Trophoblast cell (in vitro differentiated cells and primary cell): Measurements from ENCODE around the gene KCNC4.

Experiments used
- DNase-seq, 2 donors: peaks; one replicate each; pipeline ENCODE4 v3.0.0-alpha.2; 2016
- H2AFZ ChIP-seq: 2 replicates; pipeline ENCODE4 v1.6.1; 2013; ENCODE audit warnings: low read length, moderate library complexity, mild to moderate bottlenecking; ENCODE audit not compliant: insufficient read depth, poor library complexity
- H2AK5ac ChIP-seq: 2 replicates; pipeline ENCODE4 v1.6.1; 2013; ENCODE audit warnings: mild to moderate bottlenecking, low read length
- H2BK120ac ChIP-seq: 2 replicates; pipeline ENCODE4 v1.6.1; 2013; ENCODE audit warnings: low read length, mild to moderate bottlenecking, moderate library complexity; ENCODE audit not compliant: insufficient read depth, poor library complexity
- H2BK12ac ChIP-seq: 2 replicates; pipeline ENCODE4 v1.6.1; 2013; ENCODE audit warnings: mild to moderate bottlenecking, low read length, moderate library complexity
- H2BK5ac ChIP-seq: 2 replicates; pipeline ENCODE4 v1.6.1; 2013; ENCODE audit warnings: low read length, low read depth, moderate library complexity, mild to moderate bottlenecking; ENCODE audit not compliant: poor library complexity
- H3K14ac ChIP-seq: 2 replicates; pipeline ENCODE4 v1.6.1; 2013; ENCODE audit warnings: mild to moderate bottlenecking, low read length
- H3K18ac ChIP-seq: 2 replicates; pipeline ENCODE4 v1.6.1; 2013; ENCODE audit warnings: mild to moderate bottlenecking, low read length
- H3K23ac ChIP-seq: 2 replicates; pipeline ENCODE4 v1.6.1; 2013; ENCODE audit warnings: low read length
- H3K27ac ChIP-seq: 2 replicates; pipeline ENCODE4 v1.5.1; 2013; ENCODE audit warnings: low read depth, mild to moderate bottlenecking, inconsistent platforms, low read length, moderate library complexity
- H3K27me3 ChIP-seq: 2 replicates; pipeline ENCODE4 v1.6.1; 2013; ENCODE audit warnings: inconsistent platforms, mild to moderate bottlenecking, low read length, moderate library complexity; ENCODE audit not compliant: insufficient read depth
- H3K36me3 ChIP-seq, 2 experiments: 1 replicate in 1 of 2; 2 replicates in 1 of 2; pipeline ENCODE4 v1.6.1; 2013; ENCODE audit warnings: low read length in 2 of 2, mild to moderate bottlenecking in 2 of 2, moderate library complexity in 1 of 2; ENCODE audit not compliant: insufficient read depth in 2 of 2, control insufficient read depth in 1 of 2
- H3K4ac ChIP-seq: 2 replicates; pipeline ENCODE4 v1.6.1; 2013; ENCODE audit warnings: low read depth, mild to moderate bottlenecking, low read length, moderate library complexity
- H3K4me1 ChIP-seq, 2 experiments: 1 replicate in 1 of 2; 2 replicates in 1 of 2; pipeline ENCODE4 v1.6.1; 2013; ENCODE audit warnings: low read length in 2 of 2, mild to moderate bottlenecking in 2 of 2, moderate library complexity in 1 of 2; ENCODE audit not compliant: insufficient read depth in 2 of 2, control insufficient read depth in 1 of 2
- H3K4me2 ChIP-seq: 2 replicates; pipeline ENCODE4 v1.6.1; 2013; ENCODE audit warnings: inconsistent platforms, mild to moderate bottlenecking, low read length, moderate library complexity
- H3K4me3 ChIP-seq: 2 replicates; pipeline ENCODE4 v1.5.1; 2013; ENCODE audit warnings: mild to moderate bottlenecking, low read depth, low read length, inconsistent platforms
- H3K79me1 ChIP-seq: one replicate; pipeline ENCODE4 v1.6.1; 2013; ENCODE audit warnings: low read length
- H3K79me2 ChIP-seq: 2 replicates; pipeline ENCODE4 v1.6.1; 2013; ENCODE audit warnings: low read length, mild to moderate bottlenecking; ENCODE audit not compliant: control insufficient read depth, insufficient read depth, poor library complexity
- H3K9ac ChIP-seq: 2 replicates; pipeline ENCODE4 v1.6.1; 2013; ENCODE audit warnings: mild to moderate bottlenecking, low read length
- H3K9me3 ChIP-seq: 2 replicates; pipeline ENCODE4 v1.6.1; 2013; ENCODE audit warnings: low read depth, mild to moderate bottlenecking, control low read depth, inconsistent platforms, low read length; ENCODE audit not compliant: insufficient read depth
- H4K12ac ChIP-seq: 2 replicates; pipeline ENCODE4 v1.6.1; 2013; ENCODE audit warnings: low read depth, mild to moderate bottlenecking, low read length, moderate library complexity
- H4K8ac ChIP-seq: 2 replicates; pipeline ENCODE4 v1.6.1; 2013; ENCODE audit warnings: low read depth, mild to moderate bottlenecking, low read length, moderate library complexity
- H4K91ac ChIP-seq: one replicate; pipeline ENCODE4 v1.6.1; 2013; ENCODE audit warnings: low read depth, mild to moderate bottlenecking, low read length, moderate library complexity
- WGBS: extraction: QIAGEN DNeasy Blood & Tissue Kit; methylation state at CpG from one replicate; pipeline ENCODE4 v1.1.7; 2013; ENCODE audit warnings: missing lambda C conversion rate; ENCODE audit not compliant: insufficient read length, insufficient coverage; ENCODE audit errors: extremely low coverage; 5-methylcytosine and 5-hydroxymethylcytosine counted together

Gene KCNC4

GRCh38 chr1:110223581-110223980, 13.5 kb downstream of the KCNC4 start:
- Histone ChIP-seq H3K4ac (no peak overlapping the region), H3K27me3 (no peaks in the 10 kb centered on the region), H3K79me1 (no peaks in the 10 kb centered on the region), H3K23ac (no peak overlapping the region), H4K91ac (no peak overlapping the region), H3K36me3 (peaks cover 0 to 2% of the 10 kb centered on the region in 2 experiments), H3K18ac (no peak overlapping the region), H2AFZ (no peak overlapping the region), H3K9me3 (peaks cover 2% of the 10 kb centered on the region), H4K12ac (no peak overlapping the region), H3K79me2 (no peaks in the 10 kb centered on the region), H3K4me2 (no peak overlapping the region), H3K14ac (no peak overlapping the region), H2BK5ac (no peak overlapping the region), H2AK5ac (no peak overlapping the region), H3K4me3 (no peak overlapping the region), H3K9ac (no peak overlapping the region), H4K8ac (no peak overlapping the region), H3K4me1 (no peaks in the 10 kb centered on the region), H2BK12ac (no peak overlapping the region), H3K27ac (no peak overlapping the region), H2BK120ac (no peak overlapping the region)
- no peak for DNase-seq
- WGBS = no CpG with 5 or more reads among the region's 17 CpGs

DNA sequence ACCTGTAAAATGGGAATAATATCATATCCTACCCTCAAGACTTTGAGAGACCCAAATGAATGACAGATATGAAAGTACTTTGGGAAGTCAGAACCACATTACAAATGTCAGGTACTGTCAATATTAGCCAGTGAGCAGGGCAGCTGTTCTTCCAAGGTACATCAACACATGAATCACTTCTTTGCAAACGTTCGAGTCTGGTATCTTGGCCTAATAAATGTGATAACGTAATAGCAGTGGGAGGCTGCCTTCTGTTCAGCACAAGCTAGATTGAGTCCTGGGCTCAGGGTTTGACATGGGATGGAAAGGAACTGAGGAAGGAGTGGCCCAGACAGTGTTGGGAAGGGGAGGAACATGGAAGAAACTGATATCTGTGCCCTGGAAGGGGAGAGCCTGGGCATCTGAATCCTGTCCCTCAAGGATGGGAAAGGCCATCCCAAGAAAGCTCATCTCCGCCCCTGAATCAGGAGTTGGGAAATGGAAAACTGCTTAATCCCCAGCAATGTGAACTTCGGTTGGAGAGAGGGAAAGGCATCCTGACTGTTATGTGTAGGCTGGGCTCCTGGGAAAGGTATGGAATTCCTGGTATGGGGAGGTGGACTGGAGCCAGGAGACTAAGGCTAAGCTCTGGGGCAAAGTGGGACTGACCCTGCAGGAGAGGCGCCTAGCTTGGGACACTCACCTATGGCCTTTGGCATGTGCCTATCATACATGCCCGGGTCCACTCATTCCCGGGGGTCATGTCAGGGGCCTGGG, 14.3 kb downstream of the KCNC4 start:
- H3K9me3 ChIP-seq = peaks cover 2% of the 10 kb centered on the region
- H3K27ac ChIP-seq = no peak overlapping the region
- no peaks in the 10 kb centered on the region for H3K79me2 ChIP-seq
- no peak overlapping the region for H3K23ac ChIP-seq
- H2BK120ac ChIP-seq = no peak overlapping the region
- no peak overlapping the region for H4K91ac ChIP-seq
- no peak overlapping the region for H3K9ac ChIP-seq
- H2BK12ac ChIP-seq = no peak overlapping the region
- DNase-seq = peak; percentile 39 to 59
- no peak overlapping the region for H2AK5ac ChIP-seq
- WGBS = no CpG with 5 or more reads among the region's 8 CpGs
- H3K4me1 ChIP-seq = no peaks in the 10 kb centered on the region
- no peak overlapping the region for H2AFZ ChIP-seq
- H3K79me1 ChIP-seq = no peaks in the 10 kb centered on the region
- H4K8ac ChIP-seq = no peak overlapping the region
- no peak overlapping the region for H3K4me2 ChIP-seq
- no peak overlapping the region for H2BK5ac ChIP-seq
- H3K4me3 ChIP-seq = no peak overlapping the region
- H3K36me3 ChIP-seq = peaks cover 0 to 2% of the 10 kb centered on the region in 2 experiments
- H3K27me3 ChIP-seq = no peaks in the 10 kb centered on the region
- no peak overlapping the region for H3K4ac ChIP-seq
- no peak overlapping the region for H3K18ac ChIP-seq
- no peak overlapping the region for H3K14ac ChIP-seq
- no peak overlapping the region for H4K12ac ChIP-seq

DNA sequence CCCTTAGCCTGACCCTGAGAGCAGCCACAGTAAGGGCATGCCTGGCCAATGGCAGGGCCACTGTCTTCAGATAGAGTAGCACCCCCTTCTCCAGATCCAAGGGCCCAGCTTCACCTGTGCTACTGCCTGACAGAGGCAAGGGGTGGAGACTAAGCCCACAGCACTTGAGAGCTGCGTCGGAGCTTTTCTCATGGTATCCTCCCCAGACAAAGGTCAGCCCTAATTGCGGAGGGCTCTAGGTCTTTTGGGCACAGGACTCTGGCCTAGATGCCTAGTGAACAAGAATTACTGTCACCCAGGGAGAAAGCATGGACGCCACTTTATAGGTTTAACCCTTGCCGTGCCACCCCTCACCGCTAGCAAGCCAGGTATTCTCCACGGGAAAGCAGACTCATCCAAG, 15.1 kb downstream of the KCNC4 start:
- no peak overlapping the region for H4K8ac ChIP-seq
- no peak overlapping the region for H3K4ac ChIP-seq
- DNase-seq = no peak
- no peak overlapping the region for H2AK5ac ChIP-seq
- no peaks in the 10 kb centered on the region for H3K27me3 ChIP-seq
- no peak overlapping the region for H2BK12ac ChIP-seq
- H3K9me3 ChIP-seq = peaks cover 2% of the 10 kb centered on the region
- H2BK120ac ChIP-seq = no peak overlapping the region
- H3K4me1 ChIP-seq = no peaks in the 10 kb centered on the region
- H3K23ac ChIP-seq = no peak overlapping the region
- H2AFZ ChIP-seq = no peak overlapping the region
- H3K79me2 ChIP-seq = no peaks in the 10 kb centered on the region
- H3K79me1 ChIP-seq = no peaks in the 10 kb centered on the region
- no peak overlapping the region for H3K4me2 ChIP-seq
- no peak overlapping the region for H4K91ac ChIP-seq
- H4K12ac ChIP-seq = no peak overlapping the region
- H2BK5ac ChIP-seq = no peak overlapping the region
- H3K9ac ChIP-seq = no peak overlapping the region
- H3K27ac ChIP-seq = no peak overlapping the region
- H3K36me3 ChIP-seq = peaks cover 0 to 2% of the 10 kb centered on the region in 2 experiments
- H3K4me3 ChIP-seq = no peak overlapping the region
- H3K18ac ChIP-seq = no peak overlapping the region
- no CpG with 5 or more reads among the region's 7 CpGs for WGBS
- H3K14ac ChIP-seq = no peak overlapping the region

DNA sequence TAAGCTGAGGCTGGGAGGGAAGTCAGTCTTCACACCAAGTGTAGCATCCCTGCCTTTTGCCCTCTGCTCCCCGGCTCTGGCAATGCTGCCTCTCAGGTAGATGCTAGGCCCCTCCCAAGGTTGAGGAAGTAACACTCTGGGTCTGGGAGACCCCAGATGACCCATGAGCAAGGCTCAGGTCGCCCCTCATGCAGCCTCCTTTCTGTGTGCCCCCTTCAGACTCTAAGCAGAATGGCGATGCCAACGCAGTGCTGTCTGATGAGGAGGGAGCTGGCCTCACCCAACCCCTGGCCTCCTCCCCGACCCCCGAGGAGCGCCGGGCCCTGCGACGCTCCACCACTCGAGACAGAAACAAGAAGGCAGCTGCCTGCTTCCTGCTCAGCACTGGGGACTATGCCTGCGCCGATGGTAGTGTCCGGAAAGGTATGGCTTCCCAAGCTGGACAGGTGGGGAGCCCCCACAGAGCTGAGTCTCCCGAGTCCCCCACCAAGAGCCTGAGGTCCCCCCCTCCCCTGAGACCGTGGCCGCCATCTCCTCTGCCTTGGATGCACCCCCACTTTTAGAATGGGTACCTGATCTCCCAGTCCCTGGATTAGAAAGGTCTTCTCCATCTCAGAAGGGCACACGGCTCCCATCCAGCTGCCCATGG, 15.8 kb downstream of the KCNC4 start:
- Histone ChIP-seq H2AK5ac (no peak overlapping the region), H4K91ac (no peak overlapping the region), H3K9me3 (peaks cover 2% of the 10 kb centered on the region), H3K23ac (no peak overlapping the region), H3K27me3 (no peaks in the 10 kb centered on the region), H2AFZ (no peak overlapping the region), H3K79me2 (no peaks in the 10 kb centered on the region), H3K79me1 (no peaks in the 10 kb centered on the region), H4K12ac (no peak overlapping the region), H3K36me3 (peaks cover 0 to 2% of the 10 kb centered on the region in 2 experiments), H4K8ac (no peak overlapping the region), H3K4ac (no peak overlapping the region), H2BK120ac (no peak overlapping the region), H3K14ac (no peak overlapping the region), H2BK12ac (no peak overlapping the region), H2BK5ac (no peak overlapping the region), H3K4me2 (no peak overlapping the region), H3K18ac (no peak overlapping the region), H3K9ac (no peak overlapping the region), H3K4me3 (no peak overlapping the region), H3K27ac (no peak overlapping the region), H3K4me1 (peaks cover 0 to 3% of the 10 kb centered on the region in 2 experiments)
- no peak for DNase-seq
- WGBS = no CpG with 5 or more reads among the region's 18 CpGs
